GM21390 (cell line): ENCODE measurements around the gene AGAP5.
A peak's percentile ranks its signal among the peaks of the same experiment; 100 is the strongest.
"Not testable (repeated sequence)": the region's sequence is repeated elsewhere in the genome, so short reads cannot be mapped to it uniquely, and the experiment has no call there.

Experiments used
- ATAC-seq: cut with Tn5 transposase; IDR thresholded peaks from one replicate; pipeline ENCODE4 v1.9.1; 2021; ENCODE audit not compliant: unreplicated experiment

AGAP5 gene

GRCh38 chr10:73697675-73698159 lies at the start of gene AGAP5:
Gene AGAP5 (minus strand): TSS chr10:73698109. CDS start chr10:73697755, 354 bp downstream.
- not testable (repeated sequence) for ATAC-seq

GRCh38 chr10:73746721-73747120 lies 48.8 kb upstream of the AGAP5 start:
- no peak for ATAC-seq

- peak; percentile 22 for ATAC-seq
Observed at GRCh38 chr10:73744664-73744975, 46.7 kb upstream of the AGAP5 start.

GRCh38 chr10:73743905-73744663 lies 46.2 kb upstream of the AGAP5 start, which contains the start of gene SEC24C:
Gene SEC24C (plus strand): TSS chr10:73744372. CDS start chr10:73746833, 2,461 bp downstream.
- ATAC-seq = peak; percentile 89

GRCh38 chr10:73743327-73743904 lies 45.5 kb upstream of the AGAP5 start:
- no peak for ATAC-seq

- ATAC-seq = no peak
Observed at GRCh38 chr10:73742454-73742734, 44.5 kb upstream of the AGAP5 start.

- ATAC-seq = not testable (repeated sequence)
Observed at GRCh38 chr10:73740501-73741254, 42.8 kb upstream of the AGAP5 start.

GRCh38 chr10:73734796-73735305 lies 36.9 kb upstream of the AGAP5 start:
- no peak for ATAC-seq

- ATAC-seq = no peak
Observed at GRCh38 chr10:73734028-73734720, 36.3 kb upstream of the AGAP5 start.

- ATAC-seq = no peak
Observed at GRCh38 chr10:73732931-73733623, 35.2 kb upstream of the AGAP5 start.

GRCh38 chr10:73732426-73732825 lies 34.5 kb upstream of the AGAP5 start:
- ATAC-seq = no peak

- no peak for ATAC-seq
Observed at GRCh38 chr10:73731588-73732375, 33.9 kb upstream of the AGAP5 start.

GRCh38 chr10:73730153-73730906 lies 32.4 kb upstream of the AGAP5 start:
- ATAC-seq = peak; percentile 87

GRCh38 chr10:73729781-73730152 lies 31.9 kb upstream of the AGAP5 start:
- not testable (repeated sequence) for ATAC-seq

- no peak for ATAC-seq
Observed at GRCh38 chr10:73723516-73723915, 25.6 kb upstream of the AGAP5 start.

GRCh38 chr10:73720561-73720960 lies 22.7 kb upstream of the AGAP5 start:
- ATAC-seq = not testable (repeated sequence)

GRCh38 chr10:73717556-73717955 lies 19.6 kb upstream of the AGAP5 start:
- ATAC-seq = no peak

GRCh38 chr10:73716251-73716650 lies 18.3 kb upstream of the AGAP5 start:
- ATAC-seq = no peak
